Large intestine (tissue), 3 donors: ENCODE data around the gene GPRC5C. TPM values are rescaled to one million over a fixed set of nuclear protein-coding genes. Genes with fewer than 3 reads are reported as not detected.

Experiments used
- DNase-seq, 2 donors: peaks; one replicate each; pipeline versions ENCODE4 v3.0.0 to v3.0.0-alpha.2; 2013
- H3K27ac ChIP-seq: one replicate; pipeline ENCODE4 v1.5.1; 2013; ENCODE audit warnings: low read length
- H3K27me3 ChIP-seq: 2 replicates; pipeline ENCODE4 v1.6.1; 2013; ENCODE audit warnings: low read length; ENCODE audit not compliant: control insufficient read depth, insufficient read depth
- H3K36me3 ChIP-seq: 2 replicates; pipeline ENCODE4 v1.6.1; 2013; ENCODE audit warnings: low read length; ENCODE audit not compliant: control insufficient read depth, insufficient read depth
- H3K4me1 ChIP-seq: one replicate; pipeline ENCODE4 v1.6.1; 2013; ENCODE audit warnings: low read length; ENCODE audit not compliant: control insufficient read depth, insufficient read depth
- H3K4me3 ChIP-seq: one replicate; pipeline ENCODE4 v1.5.1; 2013; ENCODE audit warnings: low read length
- H3K9me3 ChIP-seq: one replicate; pipeline ENCODE4 v1.6.1; 2013; ENCODE audit warnings: mild to moderate bottlenecking, low read depth, low read length, moderate library complexity; ENCODE audit not compliant: control insufficient read depth
- WGBS: methylation state at CpG from one replicate; pipeline ENCODE4 v1.1.5; 2013; ENCODE audit warnings: low lambda C conversion rate; ENCODE audit not compliant: insufficient coverage; 5-methylcytosine and 5-hydroxymethylcytosine counted together
- polyA plus RNA-seq: library from polyadenylated mRNA; unstranded; fragments of 120-200 nt; gene quantifications from one replicate; pipeline ENCODE4 v1.2.1, GENCODE V29; 2013

Gene GPRC5C
- polyA plus RNA-seq, 1 donor: 38.8 TPM

DNA sequence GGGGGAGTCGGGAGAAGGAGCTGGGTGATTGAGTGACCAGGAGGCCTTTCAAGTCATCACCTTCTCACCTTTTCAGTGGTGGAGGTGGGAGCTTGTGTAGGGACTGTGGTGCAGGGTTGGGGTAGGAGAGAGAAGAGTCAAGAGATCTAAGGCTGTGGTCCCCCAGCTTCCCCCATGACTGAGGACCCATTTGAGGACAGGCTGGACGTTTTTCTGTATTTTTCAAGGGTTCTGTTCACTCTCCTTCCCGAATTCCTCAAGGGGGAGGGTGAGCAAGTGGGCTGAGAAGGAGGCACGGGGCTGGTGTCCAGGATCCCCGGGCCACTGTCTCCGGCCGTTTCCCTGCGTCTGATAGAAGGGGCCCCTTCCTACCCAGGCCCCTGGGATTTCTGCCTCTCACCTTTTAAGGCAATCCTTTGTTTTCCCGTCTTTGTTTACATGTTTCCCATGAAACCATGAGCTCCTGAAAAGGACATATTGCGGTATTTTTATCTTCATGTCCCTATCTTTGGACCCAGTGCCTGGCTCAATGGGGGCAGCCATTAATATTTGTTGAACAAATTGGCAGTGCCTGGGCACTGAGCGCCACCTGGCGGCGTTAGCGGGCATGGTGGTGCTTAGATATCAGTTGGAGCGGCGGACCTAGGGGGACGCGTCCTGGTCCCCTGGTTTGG is 25.4 kb downstream of the GPRC5C start:
- DNase-seq: peak in 1 of 2 donors; percentile 47
- H3K27me3 ChIP-seq: peaks cover 12% of the 10 kb centered on the region
- no peaks in the 10 kb centered on the region for H3K36me3 ChIP-seq
- no CpG with 5 or more reads among the region's 18 CpGs for WGBS
- no peaks in the 10 kb centered on the region for H3K9me3 ChIP-seq
- peaks cover 23% of the 10 kb centered on the region for H3K4me1 ChIP-seq
- H3K27ac ChIP-seq: no peak overlapping the region
- H3K4me3 ChIP-seq: no peak overlapping the region

DNA sequence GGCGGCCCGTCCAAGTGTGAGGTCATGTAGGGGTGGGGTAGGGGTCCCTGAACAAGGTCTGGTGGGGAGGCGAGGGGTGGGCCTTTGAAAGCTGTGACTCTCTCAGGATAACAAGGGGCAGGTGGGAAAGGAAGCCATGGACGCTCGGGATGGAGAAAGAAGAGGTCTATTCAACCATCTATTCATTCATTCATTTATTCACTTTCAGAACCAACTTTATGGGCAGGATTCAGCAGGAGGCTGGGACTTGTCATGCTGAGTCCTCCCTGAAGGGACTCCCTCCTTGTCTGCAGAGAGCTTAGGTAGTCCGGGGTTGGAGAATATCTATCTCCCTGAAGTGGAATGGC is 25.9 kb downstream of the GPRC5C start:
- Histone ChIP-seq H3K4me3 (no peak overlapping the region), H3K27ac (no peak overlapping the region), H3K4me1 (peaks cover 21% of the 10 kb centered on the region), H3K27me3 (peaks cover 11% of the 10 kb centered on the region), H3K36me3 (no peaks in the 10 kb centered on the region), H3K9me3 (no peaks in the 10 kb centered on the region)
- WGBS: no CpG with 5 or more reads among the region's 6 CpGs
- no peak for DNase-seq

DNA sequence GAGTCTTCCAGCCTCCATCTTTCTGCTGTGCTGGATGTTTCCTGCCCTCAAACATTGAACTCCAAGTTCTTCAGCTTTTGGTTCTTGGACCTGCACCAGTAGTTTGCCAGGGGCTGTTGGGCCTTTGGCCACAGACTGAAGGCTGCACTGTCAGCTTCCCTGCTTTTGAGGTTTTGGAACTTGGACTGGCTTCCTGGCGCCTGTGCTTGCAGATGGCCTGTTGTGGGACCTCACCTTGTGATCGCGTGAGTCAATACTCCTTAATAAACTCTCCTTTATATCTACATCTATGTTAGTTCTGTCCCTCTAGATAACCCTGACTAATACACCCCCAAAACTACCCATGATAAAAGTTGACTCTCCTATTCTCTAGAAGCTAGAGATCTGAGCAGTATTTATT is 26.9 kb downstream of the GPRC5C start:
- H3K27me3 ChIP-seq: peaks cover 3% of the 10 kb centered on the region
- no peaks in the 10 kb centered on the region for H3K9me3 ChIP-seq
- H3K4me3 ChIP-seq: no peak overlapping the region
- WGBS: no CpG with 5 or more reads among the region's 3 CpGs
- no peak for DNase-seq
- H3K4me1 ChIP-seq: peaks cover 11% of the 10 kb centered on the region
- H3K27ac ChIP-seq: no peak overlapping the region
- H3K36me3 ChIP-seq: no peaks in the 10 kb centered on the region

DNA sequence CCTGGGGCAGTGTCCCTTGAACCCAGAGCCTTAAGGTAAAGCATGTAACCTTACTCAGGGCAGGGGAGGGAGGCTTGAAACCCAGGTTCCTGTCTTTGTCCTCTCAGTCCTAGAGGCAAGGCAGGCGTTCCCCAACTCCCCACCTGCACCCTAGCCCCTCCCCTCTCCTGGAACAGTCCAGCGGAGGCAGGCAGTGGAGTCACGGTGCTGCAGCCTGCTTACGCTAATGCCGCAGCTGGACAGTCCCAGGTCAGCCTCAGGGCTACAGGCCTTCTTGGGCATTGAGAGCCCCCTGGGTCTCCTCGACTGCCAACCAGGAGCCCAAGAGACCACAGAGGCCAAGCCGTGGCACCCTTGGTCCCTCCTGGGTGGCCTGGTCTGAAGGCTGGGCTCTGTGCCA is 27.7 kb downstream of the GPRC5C start:
- WGBS: no CpG with 5 or more reads among the region's 7 CpGs
- Histone ChIP-seq H3K36me3 (no peaks in the 10 kb centered on the region), H3K4me3 (no peak overlapping the region), H3K27ac (no peak overlapping the region), H3K27me3 (peaks cover 3% of the 10 kb centered on the region), H3K9me3 (no peaks in the 10 kb centered on the region), H3K4me1 (peaks cover 8% of the 10 kb centered on the region)
- DNase-seq: no peak

DNA sequence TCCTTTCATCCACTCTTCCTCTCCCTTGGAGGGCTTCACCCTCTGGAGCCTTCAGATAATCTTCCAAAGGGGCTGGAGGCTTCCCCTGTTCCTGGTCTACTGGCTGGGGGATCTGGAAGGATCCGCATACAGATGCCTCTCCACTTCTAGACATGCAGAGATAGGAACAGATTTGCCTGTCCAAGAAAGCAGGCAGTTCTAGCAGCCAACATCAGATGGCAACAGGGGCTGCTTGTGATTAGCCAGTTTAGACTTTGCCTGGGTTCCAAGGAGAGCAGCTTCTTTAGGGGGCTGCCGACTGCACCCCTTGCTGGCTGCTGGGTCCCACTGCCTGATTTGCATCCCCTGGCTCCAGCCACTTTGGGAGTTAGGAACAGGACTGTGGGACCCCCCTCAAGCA is 28.4 kb downstream of the GPRC5C start:
- Histone ChIP-seq H3K9me3 (no peaks in the 10 kb centered on the region), H3K4me3 (no peak overlapping the region), H3K36me3 (no peaks in the 10 kb centered on the region), H3K27me3 (peaks cover 3% of the 10 kb centered on the region), H3K27ac (no peak overlapping the region), H3K4me1 (peaks cover 3% of the 10 kb centered on the region)
- DNase-seq: no peak
- WGBS: no CpG with 5 or more reads among the region's 2 CpGs

- Histone ChIP-seq H3K27ac (no peak overlapping the region), H3K9me3 (no peaks in the 10 kb centered on the region), H3K36me3 (no peaks in the 10 kb centered on the region), H3K4me3 (no peak overlapping the region), H3K27me3 (peaks cover 5% of the 10 kb centered on the region), H3K4me1 (peaks cover 3% of the 10 kb centered on the region)
- DNase-seq: no peak
- no CpG with 5 or more reads among the region's 7 CpGs for WGBS
Observed at GRCh38 chr17:74460996-74461395, 29.1 kb downstream of the GPRC5C start.

- no peak for DNase-seq
Observed at GRCh38 chr17:74461611-74462010, 29.7 kb downstream of the GPRC5C start.

DNA sequence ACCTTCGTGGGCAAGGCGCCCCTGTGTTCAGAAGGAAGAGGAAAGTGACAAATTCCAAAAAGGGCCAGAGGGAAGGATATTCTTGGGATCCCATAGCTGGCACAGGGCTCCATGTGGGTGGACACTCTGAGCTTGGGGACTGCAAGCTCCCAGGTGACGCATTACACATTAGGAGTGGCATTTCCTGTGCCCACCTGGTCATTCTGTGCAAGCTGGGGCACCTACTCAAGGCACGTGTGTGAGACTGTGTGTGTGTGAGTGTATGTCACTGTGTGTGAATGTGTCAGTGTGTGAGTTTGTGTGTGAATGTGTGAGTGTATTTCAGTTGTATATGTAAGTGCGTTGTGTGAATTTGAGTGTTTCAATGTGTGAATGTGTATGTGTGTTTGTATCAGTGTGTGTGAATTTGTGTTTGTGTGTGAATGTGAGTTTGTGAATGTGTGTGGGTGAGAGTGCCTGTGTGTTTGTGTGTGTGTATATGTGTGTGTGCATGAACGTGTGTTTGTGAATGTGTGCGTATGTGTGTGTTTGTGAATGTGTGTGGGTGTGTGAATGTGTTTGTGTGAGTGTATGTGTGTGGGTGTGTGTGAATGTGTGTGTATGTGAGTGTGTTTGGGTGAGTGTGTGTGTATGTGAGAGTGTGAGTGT is 33.0 kb downstream of the GPRC5C start:
- Histone ChIP-seq H3K27ac (no peak overlapping the region), H3K4me1 (no peaks in the 10 kb centered on the region), H3K36me3 (no peaks in the 10 kb centered on the region), H3K9me3 (no peaks in the 10 kb centered on the region), H3K4me3 (no peak overlapping the region), H3K27me3 (peaks cover 19% of the 10 kb centered on the region)
- no CpG with 5 or more reads among the region's 7 CpGs for WGBS
- no peak for DNase-seq

More at GRCh38 chr17:74461611-74462010, 29.7 kb downstream of the GPRC5C start:
- no peaks in the 10 kb centered on the region for H3K36me3 ChIP-seq
- H3K4me1 ChIP-seq: peaks cover 3% of the 10 kb centered on the region
- peaks cover 12% of the 10 kb centered on the region for H3K27me3 ChIP-seq
- H3K4me3 ChIP-seq: no peak overlapping the region
- H3K27ac ChIP-seq: no peak overlapping the region
- WGBS: no CpG with 5 or more reads among the region's 10 CpGs
- H3K9me3 ChIP-seq: no peaks in the 10 kb centered on the region

DNA sequence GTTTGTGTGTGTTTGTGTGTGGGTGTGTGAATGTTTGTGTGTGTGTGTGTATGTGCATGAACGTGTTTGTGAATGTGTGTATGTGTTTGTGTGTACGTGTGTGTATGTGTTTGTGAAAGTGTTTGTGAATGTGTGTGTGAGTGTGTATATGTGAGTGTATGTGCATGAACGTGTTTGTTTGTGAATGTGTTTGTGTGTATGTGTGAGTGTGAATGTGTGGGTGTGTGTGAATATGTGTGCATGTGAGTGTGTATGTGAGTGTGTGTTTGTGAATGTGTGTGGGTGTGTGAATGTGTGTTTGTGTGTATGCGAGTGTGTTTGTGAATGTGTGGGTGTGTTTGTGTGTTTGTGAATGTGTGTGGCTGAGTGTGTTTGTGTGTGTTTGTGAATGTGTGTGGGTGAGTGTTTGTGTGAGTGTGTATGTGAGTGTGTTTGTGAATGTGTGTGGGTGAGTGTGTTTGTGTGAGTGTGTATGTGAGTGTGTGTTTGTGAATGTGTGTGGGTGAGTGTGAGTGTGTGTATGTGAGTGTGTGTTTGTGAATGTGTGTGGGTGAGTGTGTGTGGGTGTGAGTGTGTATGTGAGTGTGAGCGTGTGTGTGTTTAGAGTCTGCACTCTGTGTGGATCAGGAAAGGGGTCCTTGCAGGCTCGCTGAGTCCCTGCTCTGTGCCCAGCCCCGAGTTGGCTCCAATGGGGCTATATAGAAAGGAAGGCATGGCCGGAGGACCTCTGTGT is 33.7 kb downstream of the GPRC5C start:
- Histone ChIP-seq H3K27ac (no peak overlapping the region), H3K4me1 (no peaks in the 10 kb centered on the region), H3K9me3 (no peaks in the 10 kb centered on the region), H3K4me3 (no peak overlapping the region), H3K36me3 (no peaks in the 10 kb centered on the region), H3K27me3 (peaks cover 19% of the 10 kb centered on the region)
- 100% methylated on average over 1 of the region's 8 CpGs for WGBS
- DNase-seq: no peak

GRCh38 chr17:74466111-74466827 is 34.4 kb downstream of the GPRC5C start, which contains the start of gene CD300A:
Gene CD300A (plus strand): TSS chr17:74466634. CDS start chr17:74466704, 70 bp downstream.
- Histone ChIP-seq H3K27me3 (peaks cover 19% of the 10 kb centered on the region), H3K36me3 (no peaks in the 10 kb centered on the region), H3K4me3 (peak within 1 kb of the TSS; percentile 26), H3K4me1 (no peaks in the 10 kb centered on the region), H3K9me3 (no peaks in the 10 kb centered on the region), H3K27ac (no peak within 1 kb of the TSS)
- WGBS: no CpG with 5 or more reads among the region's 25 CpGs
- DNase-seq: no peak
